Peyer's patch (tissue), 4 donors: ENCODE data around the gene AOPEP.

Experiments
- CTCF ChIP-seq, 6 experiments: fragments of 450-650 bp in 4 of 6; fragments of 200-600 bp in 2 of 6; sonication (generic) in 1 of 6; IDR thresholded peaks; one replicate each; pipeline ENCODE4 v1.5.1; 2017 to 2019; ENCODE audit warnings: antibody characterized with exemption in 6 of 6, mild to moderate bottlenecking in 3 of 6, moderate library complexity in 1 of 6
- POLR2A ChIP-seq, 2 donors: fragments of 450-650 bp; IDR thresholded peaks; one replicate each; pipeline ENCODE4 v1.5.1; 2017; ENCODE audit warnings: antibody characterized with exemption in 2 of 2, mild to moderate bottlenecking in 2 of 2, moderate library complexity in 2 of 2

GRCh38 chr9:94786586-94786985 is 60.1 kb downstream of the AOPEP start:
- TF ChIP-seq CTCF (IDR thresholded peaks at IDR 0.05) (no peak), POLR2A (IDR thresholded peaks at IDR 0.05) (no peak)
